22Rv1 (cell line): ENCODE data around the gene HOXA4.

Experiments
- ZFX ChIP-seq: fragments of 450-650 bp; IDR thresholded peaks from 2 replicates; pipeline ENCODE4 v1.6.1; 2017; ENCODE audit warnings: antibody characterized with exemption, borderline replicate concordance
- TF ChIP-seq, protein P1 (sequence below): fragments of 450-650 bp; IDR thresholded peaks from 2 replicates; pipeline ENCODE4 v1.5.1; 2017; ENCODE audit warnings: mild to moderate bottlenecking

DNA sequence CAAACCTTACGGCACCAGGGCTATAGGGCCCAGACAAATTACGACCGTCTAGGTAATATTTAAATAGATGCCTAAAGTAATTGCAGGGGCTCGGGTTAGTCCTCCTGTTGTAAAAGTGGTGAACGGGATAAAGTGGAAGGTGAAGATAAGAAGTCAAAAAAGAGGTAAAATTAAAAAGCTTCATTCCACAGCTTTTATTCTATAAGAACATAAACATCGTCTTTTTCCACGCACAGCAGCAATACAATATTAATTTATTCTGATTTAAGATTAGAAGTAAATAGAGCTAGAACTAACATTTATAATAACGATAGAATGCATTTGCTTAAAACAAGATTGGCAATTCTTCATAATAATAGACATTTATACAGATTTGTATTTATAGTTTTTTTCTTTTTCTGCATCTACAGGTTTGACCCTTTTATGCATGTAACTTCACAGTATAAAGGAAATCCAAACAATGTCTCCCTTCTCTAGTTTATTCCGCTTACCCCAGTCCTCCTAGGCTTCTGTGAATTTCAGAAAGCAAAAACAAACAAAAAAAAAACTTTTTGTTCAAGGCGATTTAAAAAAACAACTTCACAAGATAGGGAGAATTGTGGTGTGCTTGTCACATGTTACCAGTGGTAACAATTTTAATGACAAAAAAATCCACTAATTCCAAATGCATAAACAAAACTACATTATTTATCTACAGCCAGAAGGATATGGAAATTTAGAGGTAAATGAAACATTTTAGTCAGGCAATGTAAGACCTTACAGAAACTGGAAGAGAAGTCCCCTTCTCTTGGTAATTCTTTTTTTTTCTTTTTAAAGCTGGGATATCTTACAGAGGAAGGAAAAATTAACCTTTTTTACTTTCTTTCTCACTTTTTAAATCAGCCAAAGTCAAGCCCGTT is 40.1 kb upstream of the HOXA4 start:
- TF ChIP-seq, protein P1, sequence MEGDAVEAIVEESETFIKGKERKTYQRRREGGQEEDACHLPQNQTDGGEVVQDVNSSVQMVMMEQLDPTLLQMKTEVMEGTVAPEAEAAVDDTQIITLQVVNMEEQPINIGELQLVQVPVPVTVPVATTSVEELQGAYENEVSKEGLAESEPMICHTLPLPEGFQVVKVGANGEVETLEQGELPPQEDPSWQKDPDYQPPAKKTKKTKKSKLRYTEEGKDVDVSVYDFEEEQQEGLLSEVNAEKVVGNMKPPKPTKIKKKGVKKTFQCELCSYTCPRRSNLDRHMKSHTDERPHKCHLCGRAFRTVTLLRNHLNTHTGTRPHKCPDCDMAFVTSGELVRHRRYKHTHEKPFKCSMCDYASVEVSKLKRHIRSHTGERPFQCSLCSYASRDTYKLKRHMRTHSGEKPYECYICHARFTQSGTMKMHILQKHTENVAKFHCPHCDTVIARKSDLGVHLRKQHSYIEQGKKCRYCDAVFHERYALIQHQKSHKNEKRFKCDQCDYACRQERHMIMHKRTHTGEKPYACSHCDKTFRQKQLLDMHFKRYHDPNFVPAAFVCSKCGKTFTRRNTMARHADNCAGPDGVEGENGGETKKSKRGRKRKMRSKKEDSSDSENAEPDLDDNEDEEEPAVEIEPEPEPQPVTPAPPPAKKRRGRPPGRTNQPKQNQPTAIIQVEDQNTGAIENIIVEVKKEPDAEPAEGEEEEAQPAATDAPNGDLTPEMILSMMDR = no peak
- TF ChIP-seq ZFX = no peak
